Measurements from ENCODE around the gene FAM83E. TPM values are rescaled to one million over a fixed set of nuclear protein-coding genes. Genes with fewer than 3 reads are reported as not detected.
"Not testable (repeated sequence)": the region's sequence is repeated elsewhere in the genome, so short reads cannot be mapped to it uniquely, and the experiment has no call there.

The FAM83E gene
- polyA plus RNA-seq, 3 donors: 1.9 to 2.0 (median 1.9) TPM

DNA sequence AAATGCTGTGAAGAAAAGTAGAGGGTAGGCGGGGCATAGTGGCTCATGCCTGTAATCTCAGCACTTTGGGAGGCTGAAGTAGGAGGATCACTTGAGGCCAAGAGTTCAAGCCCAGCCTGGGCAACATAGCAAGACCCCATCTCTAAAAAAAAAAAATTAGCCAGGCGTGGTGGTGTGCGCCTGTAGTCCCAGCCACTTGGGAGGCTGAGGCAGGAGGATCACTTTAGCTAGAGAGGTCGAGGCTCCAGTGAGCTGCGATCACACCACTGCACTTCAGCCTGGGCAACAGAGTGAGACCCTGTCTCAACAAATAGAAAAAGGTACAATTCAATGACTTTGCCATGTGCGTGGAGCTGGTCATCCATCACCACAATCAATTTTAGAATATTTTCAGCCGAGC, 37.0 kb downstream of the FAM83E start:
- not testable (repeated sequence) for DNase-seq

GRCh38 chr19:48575931-48576622, 38.8 kb downstream of the FAM83E start:
- DNase-seq: no peak

- no peak for DNase-seq
These were observed 41.7 kb downstream of the FAM83E start for GRCh38 chr19:48573163-48573505.

- no peak for DNase-seq
These were observed 43.3 kb downstream of the FAM83E start for GRCh38 chr19:48571378-48572162.

DNA sequence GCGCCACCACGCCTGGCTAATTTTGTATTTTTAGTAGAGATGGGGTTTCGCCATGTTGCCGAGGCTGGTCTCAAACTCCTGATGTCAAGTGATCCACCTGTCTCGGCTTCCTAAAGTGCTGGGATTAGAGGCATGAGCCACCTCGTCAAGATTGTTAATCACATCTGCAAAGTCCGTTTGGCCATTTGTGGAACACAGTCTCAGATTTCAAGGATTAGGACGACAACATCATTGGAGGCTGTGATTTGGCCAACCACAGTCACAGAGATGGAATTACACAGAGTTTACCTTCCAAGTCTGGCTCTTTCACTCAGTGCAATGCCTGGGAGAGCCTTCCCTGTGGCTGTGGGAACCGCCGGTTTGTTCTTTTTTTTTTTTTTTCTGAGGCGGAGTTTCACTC, 45.1 kb downstream of the FAM83E start:
- no peak for DNase-seq

DNA sequence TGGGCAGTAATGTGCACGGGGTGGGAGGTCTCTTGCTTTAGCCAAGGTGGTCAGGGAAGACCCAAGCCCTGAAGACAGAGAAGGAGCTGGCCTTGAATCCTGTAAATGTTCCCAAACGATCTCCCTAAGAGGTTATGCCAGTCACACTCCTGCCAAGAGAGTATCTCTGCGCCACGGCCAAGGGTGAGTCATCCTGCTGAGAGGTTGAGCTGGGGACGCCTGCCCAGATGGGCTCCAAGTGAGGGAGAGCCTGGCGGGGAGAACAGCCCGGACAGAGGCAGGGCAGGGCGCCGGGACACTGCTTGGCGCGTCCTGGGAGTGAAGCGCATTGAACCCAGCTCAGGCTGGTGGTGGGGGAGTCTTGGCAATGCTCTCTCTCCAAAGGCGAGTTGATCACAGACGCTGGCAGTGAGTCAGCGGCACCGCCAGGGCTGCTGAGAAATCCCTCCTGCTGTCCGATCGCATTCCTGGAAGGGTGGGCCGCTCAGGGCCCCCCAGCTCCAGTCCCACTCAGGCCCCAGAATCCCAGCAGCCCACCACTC, 46.5 kb downstream of the FAM83E start:
- no peak for DNase-seq

DNA sequence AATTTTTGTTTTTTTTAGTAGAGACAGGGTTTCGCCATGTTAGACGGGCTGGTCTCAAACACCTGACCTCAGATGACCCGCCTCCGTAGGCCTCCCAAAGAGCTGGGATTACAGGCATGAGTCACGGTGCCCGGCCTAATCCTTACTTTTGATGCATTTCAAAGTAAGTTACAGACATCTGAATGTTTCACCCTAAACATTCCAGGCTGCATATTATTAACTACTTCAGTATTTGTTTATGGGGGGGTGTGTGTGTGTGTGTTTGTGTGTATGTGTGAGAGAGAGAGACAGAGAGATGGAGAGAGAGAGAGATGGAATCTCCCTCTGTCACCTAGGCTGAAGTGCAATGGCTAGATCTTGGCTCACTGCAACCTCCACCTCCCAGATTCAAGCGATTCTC, 49.8 kb downstream of the FAM83E start:
- DNase-seq: no peak

Other genes with a start within 250 kb of the FAM83E start
- 100 to 1,000 TPM; 230 to 248 (median 245) TPM for gene KDELR1, start 223.5 kb downstream of the FAM83E start, polyA plus RNA-seq (ENCODE audit: insufficient read length in 3 of 3)
- under 1 TPM; 0.52 to 0.83 (median 0.71) TPM for gene GRIN2D, start 221.4 kb downstream of the FAM83E start, polyA plus RNA-seq (ENCODE audit: insufficient read length in 3 of 3)
- gene GRWD1, start 169.1 kb downstream of the FAM83E start, polyA plus RNA-seq (ENCODE audit: insufficient read length in 3 of 3): 10 to 100 TPM; 29.1 to 31.9 (median 31.6) TPM
- gene KCNJ14, start 159.5 kb downstream of the FAM83E start, polyA plus RNA-seq (ENCODE audit: insufficient read length in 3 of 3): 1 to 10 TPM in 2 of 3 donors, under 1 TPM in 1; 0.61 to 1.0 (median 1.0) TPM
- gene CYTH2, start 145.7 kb downstream of the FAM83E start, polyA plus RNA-seq (ENCODE audit: insufficient read length in 3 of 3): 100 to 1,000 TPM in 2 of 3 donors, 10 to 100 TPM in 1; 88.1 to 115 (median 110) TPM
- gene LMTK3, start 103.2 kb downstream of the FAM83E start, polyA plus RNA-seq (ENCODE audit: insufficient read length in 3 of 3): 1 to 10 TPM; 3.5 to 3.7 (median 3.7) TPM
- gene SULT2B1, start 62.9 kb downstream of the FAM83E start, polyA plus RNA-seq (ENCODE audit: insufficient read length in 3 of 3): under 1 TPM; 0.43 to 0.81 (median 0.43) TPM
- gene SPACA4, start 8.3 kb downstream of the FAM83E start, polyA plus RNA-seq (ENCODE audit: insufficient read length in 3 of 3): under 1 TPM in 2 of 3 donors, not detected in 1; 0.23 to 0.24 TPM
- gene RPL18, start 4.1 kb upstream of the FAM83E start, polyA plus RNA-seq (ENCODE audit: insufficient read length in 3 of 3): 1,000 to 10,000 TPM; 1,186 to 1,447 (median 1,300) TPM
- gene SPHK2, start 4.4 kb upstream of the FAM83E start, polyA plus RNA-seq (ENCODE audit: insufficient read length in 3 of 3): 10 to 100 TPM; 30.2 to 35.2 (median 33.2) TPM
- 10 to 100 TPM; 13.8 to 15.4 (median 14.6) TPM for gene DBP, start 22.3 kb upstream of the FAM83E start, polyA plus RNA-seq (ENCODE audit: insufficient read length in 3 of 3)
- 10 to 100 TPM; 23.2 to 29.6 (median 29.0) TPM for gene CA11, start 31.1 kb upstream of the FAM83E start, polyA plus RNA-seq (ENCODE audit: insufficient read length in 3 of 3)
- gene NTN5, start 57.9 kb upstream of the FAM83E start, polyA plus RNA-seq (ENCODE audit: insufficient read length in 3 of 3): 1 to 10 TPM in 2 of 3 donors, under 1 TPM in 1; 0.91 to 1.9 (median 1.5) TPM
- 1 to 10 TPM; 2.4 to 5.8 (median 3.3) TPM for gene FUT2, start 80.9 kb upstream of the FAM83E start, polyA plus RNA-seq (ENCODE audit: insufficient read length in 3 of 3)
- gene MAMSTR, start 104.6 kb upstream of the FAM83E start, polyA plus RNA-seq (ENCODE audit: insufficient read length in 3 of 3): 1 to 10 TPM; 5.7 to 8.0 (median 7.1) TPM
- 10 to 100 TPM; 15.7 to 20.8 (median 17.2) TPM for gene RASIP1, start 125.5 kb upstream of the FAM83E start, polyA plus RNA-seq (ENCODE audit: insufficient read length in 3 of 3)
- gene IZUMO1, start 131.8 kb upstream of the FAM83E start, polyA plus RNA-seq (ENCODE audit: insufficient read length in 3 of 3): under 1 TPM; 0.39 to 0.83 (median 0.65) TPM
- 1 to 10 TPM; 3.0 to 4.4 (median 4.2) TPM for gene FUT1, start 137.6 kb upstream of the FAM83E start, polyA plus RNA-seq (ENCODE audit: insufficient read length in 3 of 3)
- not detected for gene FGF21, start 140.4 kb upstream of the FAM83E start, polyA plus RNA-seq (ENCODE audit: insufficient read length in 3 of 3)
- 10 to 100 TPM; 47.7 to 65.3 (median 60.4) TPM for gene BCAT2, start 196.0 kb upstream of the FAM83E start, polyA plus RNA-seq (ENCODE audit: insufficient read length in 3 of 3)
- 10 to 100 TPM; 38.3 to 44.8 (median 43.3) TPM for gene HSD17B14, start 221.4 kb upstream of the FAM83E start, polyA plus RNA-seq (ENCODE audit: insufficient read length in 3 of 3)

Data from renal pelvis (tissue), 4 donors.